Activated CD4-positive, alpha-beta T cell treated with anti-CD3 and anti-CD28 coated beads, Interleukin-2, amount 50 U/mL, for 16 hours (primary cell): ENCODE measurements around the gene TPPP.

ENCODE experiments used
- DNase-seq: peaks from one replicate; pipeline ENCODE4 v3.0.0-alpha.2; 2020

TPPP gene

GRCh38 chr5:664343-664993 lies 28.7 kb downstream of the TPPP start:
- no peak for DNase-seq

DNA sequence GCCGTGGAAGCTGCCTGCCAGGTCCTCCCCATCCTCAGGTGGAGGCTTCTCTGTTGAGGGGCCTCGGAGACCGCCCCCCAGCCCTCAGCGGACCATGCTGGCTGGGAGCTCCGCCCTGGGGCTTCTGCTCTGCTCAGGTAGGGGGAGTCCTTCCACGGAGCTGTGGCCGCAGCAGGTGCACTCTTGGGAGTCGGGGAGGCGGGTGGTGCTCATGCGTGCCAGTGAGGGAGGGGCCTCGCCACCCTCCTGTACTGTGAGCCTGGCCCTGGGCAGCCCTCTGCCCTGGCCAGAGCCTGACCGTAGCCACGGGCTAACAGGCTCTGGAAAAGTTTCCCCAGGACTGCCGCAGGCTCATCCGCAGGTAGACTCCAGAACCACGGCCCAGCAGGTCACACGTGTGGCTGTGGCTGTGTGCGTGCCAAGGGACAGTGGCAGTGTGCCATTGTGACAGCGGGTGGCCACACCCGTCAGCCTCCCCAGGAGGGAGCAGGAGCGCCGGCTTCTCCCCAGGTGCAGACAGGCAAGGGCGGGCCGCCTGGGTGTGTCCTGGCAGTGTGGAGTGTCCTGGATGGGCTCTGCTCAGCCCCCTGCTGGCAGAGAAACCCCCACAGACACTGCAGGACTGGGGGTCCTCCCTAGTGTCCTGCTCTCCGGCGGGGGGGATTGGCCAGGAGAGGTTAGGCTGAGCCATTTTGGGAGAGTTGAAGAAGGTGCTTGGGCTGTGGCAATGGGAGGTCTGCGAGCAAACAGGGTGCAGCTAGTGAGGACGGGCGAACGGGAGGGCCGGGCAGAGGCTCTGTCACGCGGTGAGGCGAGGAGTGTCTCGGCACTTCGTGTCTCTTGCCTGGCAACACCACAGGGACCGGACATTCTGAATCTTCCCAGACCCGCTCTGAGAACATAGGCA lies 29.5 kb downstream of the TPPP start:
- DNase-seq, result no peak

DNA sequence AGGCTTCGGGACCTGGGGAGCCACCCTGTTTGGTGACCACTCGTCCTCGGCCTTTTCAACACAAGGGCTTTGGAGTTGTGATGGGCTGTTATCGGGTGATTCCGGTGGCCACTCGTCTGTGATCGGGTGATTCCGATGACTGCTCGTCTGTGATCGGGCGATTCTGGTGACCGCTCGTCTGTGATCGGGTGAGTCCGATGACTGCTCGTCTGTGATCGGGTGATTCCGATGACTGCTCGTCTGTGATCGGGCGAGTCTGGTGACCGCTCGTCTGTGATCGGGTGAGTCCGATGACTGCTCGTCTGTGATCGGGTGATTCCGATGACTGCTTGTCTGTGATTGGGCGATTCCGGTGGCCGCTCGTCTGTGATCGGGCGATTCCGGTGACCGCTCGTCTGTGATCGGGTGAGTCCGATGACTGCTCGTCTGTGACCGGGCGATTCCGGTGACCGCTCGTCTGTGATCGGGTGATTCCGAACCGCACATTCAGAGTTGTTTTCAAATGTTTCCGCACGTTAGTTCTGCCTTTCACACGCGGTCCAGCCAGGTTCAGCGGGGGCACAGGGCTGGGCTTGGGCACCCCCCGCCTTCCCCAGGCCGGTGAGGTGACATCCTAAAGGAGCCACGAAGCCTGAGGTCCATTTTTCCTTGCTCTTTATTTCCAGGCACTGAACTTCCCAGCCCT lies 30.3 kb downstream of the TPPP start:
- no peak for DNase-seq

DNA sequence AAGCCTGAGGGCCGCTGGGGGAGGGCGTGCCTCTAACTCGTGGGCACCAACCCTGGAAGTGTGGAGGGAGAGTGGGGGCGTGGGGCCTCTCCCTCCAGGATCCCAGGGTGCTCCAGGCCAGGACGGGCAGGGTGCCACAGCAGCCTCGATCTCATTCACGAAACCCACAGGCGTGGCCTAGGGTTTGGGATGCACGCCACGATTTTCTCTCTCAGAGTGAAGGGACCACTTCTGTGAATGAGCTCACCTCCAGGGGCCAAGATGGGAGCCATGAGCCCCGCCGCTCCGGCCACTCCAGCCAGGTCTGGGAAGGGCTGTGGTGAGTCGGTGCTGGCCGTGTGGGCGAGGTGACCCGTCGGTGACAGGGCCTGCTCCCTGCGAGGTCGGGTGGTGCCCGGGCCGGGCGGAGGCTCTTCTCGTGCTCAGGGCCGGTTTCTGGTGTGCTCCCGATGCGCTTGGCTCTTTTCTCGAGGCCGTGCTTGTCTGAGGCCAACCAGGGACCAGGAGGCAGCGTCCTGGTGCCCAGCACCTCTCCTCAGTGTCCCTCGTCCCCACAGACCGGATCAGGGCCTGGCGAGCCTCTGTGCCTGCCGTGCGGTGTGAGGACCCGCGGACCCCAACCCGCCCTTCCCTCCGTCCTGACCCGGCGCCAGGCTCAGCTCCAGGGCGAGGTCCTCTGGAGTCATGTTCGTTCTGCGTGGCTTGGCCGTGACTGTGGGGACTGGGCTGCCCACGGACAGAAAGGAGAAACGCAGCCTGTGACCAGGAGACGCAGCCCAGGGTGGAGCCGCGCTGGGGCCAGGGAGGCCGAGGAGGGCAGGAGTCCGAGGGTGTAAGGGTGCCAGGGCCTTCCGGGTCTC lies 31.0 kb downstream of the TPPP start:
- DNase-seq, result no peak

DNA sequence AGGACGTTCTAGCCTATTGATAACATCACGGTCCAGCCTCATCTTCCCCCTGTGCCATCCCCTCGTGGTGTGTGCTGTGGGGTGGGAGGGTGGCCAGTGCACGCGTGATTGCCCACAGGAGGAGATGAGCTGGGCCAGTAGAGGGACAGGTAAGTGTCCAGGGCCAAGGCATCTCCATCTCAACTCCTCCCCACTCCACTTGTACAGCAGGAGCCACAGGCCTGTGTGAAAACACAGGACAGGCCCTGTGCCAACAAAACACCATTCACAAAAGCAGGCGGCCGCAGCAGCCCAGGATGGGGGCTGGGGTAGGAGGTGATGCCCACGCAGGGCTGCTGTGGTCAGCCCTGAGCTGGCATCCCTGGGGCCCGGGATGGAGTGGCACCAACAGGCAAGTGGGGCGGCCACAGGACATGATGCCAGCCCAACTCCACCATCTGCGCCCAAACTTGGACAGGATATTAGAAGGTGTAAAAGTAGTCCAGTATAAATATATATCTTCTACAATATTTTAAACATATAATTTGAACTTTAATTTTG lies 32.6 kb downstream of the TPPP start:
- no peak for DNase-seq

DNA sequence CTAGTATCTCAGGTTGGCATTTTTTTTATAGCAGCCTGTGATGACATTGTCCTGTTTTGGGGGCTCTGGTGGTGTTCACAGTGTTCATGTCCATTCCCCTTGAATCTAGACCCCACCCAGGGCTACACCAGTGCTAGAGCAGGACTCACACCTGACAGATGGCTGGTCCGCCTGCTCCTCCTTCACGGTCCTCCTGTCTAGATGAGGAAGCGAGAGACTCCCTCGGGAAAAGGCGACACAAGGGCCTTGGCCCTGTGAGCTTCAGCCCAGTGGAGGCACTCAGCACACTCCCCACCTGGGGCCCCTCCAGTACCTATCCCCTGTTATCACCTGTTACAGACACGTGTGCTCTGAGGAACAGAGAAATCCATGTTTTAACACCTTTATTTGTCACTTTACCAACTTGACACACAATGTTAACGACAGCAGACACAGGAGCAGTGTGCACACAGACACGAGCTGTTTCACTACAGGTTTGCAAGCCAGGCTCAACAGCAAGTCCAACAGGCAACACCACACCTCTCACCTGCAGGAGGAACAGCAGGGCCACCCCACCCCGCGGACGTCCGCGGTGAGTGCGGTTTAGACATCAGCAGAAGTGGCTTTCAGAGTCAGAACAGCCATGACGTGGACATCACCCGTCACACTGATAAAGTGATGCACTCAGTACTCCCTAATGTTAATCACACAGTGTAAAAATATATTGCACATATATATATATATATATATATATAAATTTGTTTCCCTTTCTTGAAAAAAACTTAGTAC lies 33.5 kb downstream of the TPPP start:
- DNase-seq, result no peak

GRCh38 chr5:658103-658502 lies 35.0 kb downstream of the TPPP start:
- no peak for DNase-seq

DNA sequence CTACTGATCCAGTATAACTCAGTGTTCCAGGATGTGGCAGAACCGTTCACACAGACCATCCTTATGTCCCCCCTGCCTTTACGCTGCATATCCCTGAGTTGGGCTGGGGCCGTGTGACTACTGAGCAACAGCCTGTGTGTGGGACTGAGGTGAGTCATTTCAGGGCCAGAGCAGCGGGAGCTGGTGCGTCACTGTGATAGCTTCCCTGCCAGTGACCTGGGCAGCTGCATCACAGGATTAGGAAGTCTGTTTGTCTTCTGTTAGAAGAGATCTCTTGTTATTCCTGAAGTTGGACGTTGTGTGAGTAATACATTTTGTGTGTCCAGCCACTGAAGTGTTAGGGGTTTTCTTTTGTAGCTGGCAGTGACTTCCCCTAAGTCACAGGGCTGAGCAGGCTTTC lies 35.6 kb downstream of the TPPP start:
- DNase-seq, result no peak

GRCh38 chr5:655406-655805 lies 37.7 kb downstream of the TPPP start:
- no peak for DNase-seq

DNA sequence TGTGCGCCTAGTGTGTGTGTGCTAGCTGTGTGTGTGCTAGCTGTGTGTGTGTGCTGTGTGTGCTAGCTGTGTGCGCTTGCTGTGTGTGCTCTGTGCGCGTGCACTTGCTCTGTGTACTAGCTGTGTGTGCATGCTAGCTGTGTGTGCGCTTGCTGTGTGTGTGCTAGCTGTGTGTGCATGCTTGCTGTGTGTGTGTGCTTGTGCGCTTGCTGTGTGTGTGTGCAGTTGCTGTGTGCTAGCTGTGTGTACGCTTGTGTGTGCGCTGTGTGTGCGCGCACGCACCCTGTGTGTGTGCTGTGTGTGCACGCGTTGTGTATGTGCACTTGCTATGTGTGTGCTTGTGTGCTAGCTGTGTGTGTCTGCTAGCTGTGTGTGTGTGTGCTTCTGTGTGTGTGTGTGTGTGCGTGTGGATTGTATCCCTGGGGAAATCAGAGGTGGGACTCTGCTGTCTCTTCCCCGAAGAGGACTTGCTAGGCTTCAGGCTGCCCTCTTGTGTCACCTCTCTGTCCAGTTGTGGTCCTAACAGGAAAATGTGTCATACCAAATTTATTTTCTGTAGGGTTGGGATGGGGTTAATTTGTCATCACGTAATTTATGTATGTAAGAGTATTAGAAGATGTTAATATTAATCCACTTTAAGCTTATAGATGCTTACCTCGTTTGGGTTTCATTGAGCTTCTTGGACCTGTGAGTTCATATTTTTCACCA lies 38.9 kb downstream of the TPPP start:
- no peak for DNase-seq

DNA sequence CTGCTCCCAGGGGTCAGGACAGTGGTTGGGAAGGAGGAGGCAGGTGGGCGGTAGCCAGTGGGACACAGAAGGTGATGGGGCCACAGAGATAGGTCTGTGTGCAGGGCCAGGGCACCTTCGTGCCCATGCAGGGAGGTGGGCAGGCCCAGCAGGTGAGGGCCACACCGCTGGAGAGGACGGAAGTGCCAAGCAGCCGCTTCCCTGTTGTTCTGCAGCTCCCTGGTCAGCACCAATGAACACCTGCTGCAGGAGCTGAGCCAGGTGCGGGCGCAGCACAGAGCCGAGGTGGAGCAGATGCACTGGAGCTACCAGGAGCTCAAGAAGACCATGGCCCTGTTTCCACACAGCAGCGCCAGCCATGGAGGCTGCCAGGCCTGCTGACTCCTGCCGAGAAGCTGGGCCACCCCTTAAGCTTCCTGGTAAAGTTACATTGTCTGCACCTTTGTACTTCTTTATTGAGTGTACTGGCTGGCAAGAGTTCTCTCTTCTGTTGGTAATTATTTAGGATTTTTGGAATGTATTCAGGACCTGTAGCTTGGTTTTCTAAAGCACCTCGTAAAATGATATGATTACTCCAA lies 40.3 kb downstream of the TPPP start:
- DNase-seq, result no peak

- no peak for DNase-seq
Observed at GRCh38 chr5:652023-652515, 41.1 kb downstream of the TPPP start.

DNA sequence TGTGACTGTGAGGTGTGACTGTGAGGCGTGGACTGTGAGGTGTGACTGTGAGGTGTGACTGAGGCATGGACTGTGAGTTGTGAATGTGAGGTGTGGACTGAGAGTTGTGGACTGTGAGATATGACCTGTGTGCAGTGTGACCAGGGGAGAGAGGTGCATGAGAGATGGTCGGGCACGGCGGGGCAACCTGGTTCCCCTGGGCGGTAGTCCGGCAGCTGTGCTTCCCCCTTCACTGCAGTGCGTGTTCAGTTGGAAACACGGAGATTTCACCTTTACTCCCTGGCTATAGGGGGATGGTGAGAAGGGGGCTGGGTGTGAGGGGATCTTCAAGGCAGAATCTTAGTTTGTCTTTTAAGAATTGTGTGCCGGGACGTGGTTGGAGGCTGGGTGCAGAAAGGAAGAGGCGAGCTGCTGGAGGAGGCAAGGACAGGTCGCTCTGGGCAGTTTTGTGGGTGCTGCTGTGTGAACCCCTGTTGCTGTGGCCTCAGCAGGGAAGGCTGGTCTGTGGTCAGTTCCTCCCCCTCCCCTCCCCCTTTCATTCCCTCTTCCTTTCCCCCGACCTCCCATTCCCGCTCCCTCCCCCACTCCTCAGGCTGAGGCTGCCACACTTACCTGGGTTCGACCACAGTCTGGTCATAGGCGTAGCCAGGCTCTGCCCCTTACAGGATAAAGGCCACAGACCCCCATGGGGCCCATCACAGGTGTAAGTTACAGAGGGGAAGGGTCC lies 41.7 kb downstream of the TPPP start:
- no peak for DNase-seq

- DNase-seq, result no peak
Observed at GRCh38 chr5:647727-648126, 45.4 kb downstream of the TPPP start.

- no peak for DNase-seq
Observed at GRCh38 chr5:647311-647710, 45.8 kb downstream of the TPPP start.

- DNase-seq, result no peak
Observed at GRCh38 chr5:646396-647201, 46.6 kb downstream of the TPPP start.

- DNase-seq, result no peak
Observed at GRCh38 chr5:645421-645820, 47.7 kb downstream of the TPPP start.

DNA sequence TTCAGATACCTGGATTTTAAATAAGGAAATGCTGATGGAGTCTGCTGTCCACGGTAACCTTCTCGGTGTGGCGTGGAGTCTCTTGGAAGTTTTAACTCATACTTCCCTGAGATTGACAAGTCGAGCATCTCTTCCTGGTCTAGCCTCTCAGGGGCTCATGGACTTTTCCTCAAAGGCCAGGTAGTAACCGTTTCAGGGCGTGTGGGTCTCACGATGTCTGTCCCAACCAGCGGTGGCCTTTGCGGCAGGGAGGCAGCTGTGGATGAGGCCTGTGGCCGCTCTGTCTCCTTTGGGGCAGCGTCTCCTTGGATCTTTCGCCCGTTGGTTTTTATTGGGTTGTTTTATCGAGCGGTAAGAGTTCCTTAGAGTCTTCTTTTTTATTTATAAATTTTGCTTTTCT lies 48.2 kb downstream of the TPPP start:
- no peak for DNase-seq

DNA sequence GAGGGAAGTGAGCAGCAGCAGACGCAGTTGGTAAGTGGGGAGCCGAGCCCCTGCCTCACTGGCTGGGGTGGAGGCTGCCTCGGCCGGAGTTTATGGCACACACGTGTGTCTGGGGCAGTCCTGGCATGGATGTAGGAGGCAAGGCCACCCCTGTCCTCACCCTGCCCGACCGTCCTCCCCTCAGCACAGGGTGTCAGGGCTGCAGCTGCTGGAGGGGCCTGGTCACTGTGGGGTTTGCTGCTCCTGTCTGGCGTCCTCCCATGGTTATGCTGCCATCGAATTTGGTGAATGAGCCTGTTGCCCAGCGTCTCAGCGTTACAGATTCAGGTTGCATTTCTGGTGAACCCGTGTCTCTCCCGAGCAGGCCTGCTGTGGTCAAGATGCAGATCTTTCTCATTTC lies 48.6 kb downstream of the TPPP start:
- DNase-seq, result no peak
